ENCODE data around the gene C1orf167.
"Not testable (repeated sequence)": the region's sequence is repeated elsewhere in the genome, so short reads cannot be mapped to it uniquely, and the experiment has no call there.

Gene C1orf167

DNA sequence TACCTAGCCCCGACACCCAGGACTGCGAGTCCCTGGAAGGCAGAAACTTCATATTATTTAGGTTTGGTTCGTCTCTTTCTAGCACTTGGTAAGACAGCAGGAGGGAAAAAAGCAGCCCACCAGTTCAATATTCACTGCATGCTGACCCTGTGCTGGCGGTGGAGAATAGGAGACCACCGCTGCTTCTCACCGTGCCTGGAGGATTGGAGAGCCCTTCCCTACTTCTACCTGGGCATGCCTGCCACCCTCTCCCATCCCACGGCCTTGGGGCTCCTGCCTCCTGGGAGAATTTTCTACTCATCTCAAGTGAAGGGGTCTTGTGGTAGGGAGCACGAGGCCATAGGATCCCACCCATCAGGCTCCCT lies 38.4 kb downstream of the C1orf167 start:
- no peak for DNase-seq (ENCODE audit: low read depth, low spot score)

DNA sequence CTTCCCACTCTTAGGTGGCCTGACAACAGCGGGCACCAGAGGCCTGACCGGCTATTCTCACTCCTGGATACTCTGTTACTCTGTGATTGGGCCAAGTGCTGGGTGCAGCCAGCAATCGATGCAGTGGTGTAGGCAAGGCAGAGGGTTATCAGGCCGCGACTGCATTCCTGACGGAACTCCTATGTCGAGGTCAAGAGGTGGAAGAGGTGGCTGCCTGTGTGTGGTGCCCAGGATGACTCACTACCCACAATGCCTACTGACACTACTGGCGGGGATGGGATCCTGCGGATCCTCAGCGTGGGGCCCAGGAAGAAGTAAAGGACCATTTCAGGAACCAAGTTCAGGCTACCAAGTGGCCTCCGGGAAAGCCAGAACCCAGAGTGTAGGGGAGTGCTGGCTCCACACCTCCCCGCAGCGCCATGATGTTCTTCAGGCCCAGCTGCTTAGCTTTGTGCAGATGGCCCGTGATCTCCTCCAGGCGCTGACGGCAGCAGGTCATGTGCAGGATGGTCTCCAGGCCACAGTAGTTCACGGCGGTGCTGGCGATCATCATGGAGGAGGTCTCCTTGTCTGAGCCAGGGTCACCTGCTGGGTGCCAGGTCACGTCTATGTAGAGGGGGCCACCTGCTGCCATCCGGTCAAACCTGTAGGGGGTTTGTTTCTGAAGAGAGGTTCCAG lies 38.9 kb downstream of the C1orf167 start:
- DNase-seq (ENCODE audit: low read depth, low spot score) = no peak

DNA sequence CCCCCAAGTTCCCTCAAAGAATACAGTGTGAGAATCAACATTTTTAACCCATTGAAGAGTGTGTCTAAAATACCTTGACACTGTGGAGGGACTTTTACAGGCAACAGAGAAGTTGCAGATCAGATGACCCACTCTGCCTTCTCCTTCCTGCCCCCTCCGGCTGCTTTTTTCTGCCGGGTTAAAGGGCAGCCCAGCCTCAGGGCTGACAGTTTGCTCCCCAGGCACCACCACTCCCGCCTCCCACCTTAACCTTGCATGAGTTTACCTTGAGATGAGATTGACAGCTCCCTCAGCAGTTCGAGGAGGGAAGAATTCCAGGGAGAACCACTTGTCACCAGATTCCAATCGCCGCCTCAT lies 40.6 kb downstream of the C1orf167 start:
- DNase-seq (ENCODE audit: low read depth, low spot score) = no peak

DNA sequence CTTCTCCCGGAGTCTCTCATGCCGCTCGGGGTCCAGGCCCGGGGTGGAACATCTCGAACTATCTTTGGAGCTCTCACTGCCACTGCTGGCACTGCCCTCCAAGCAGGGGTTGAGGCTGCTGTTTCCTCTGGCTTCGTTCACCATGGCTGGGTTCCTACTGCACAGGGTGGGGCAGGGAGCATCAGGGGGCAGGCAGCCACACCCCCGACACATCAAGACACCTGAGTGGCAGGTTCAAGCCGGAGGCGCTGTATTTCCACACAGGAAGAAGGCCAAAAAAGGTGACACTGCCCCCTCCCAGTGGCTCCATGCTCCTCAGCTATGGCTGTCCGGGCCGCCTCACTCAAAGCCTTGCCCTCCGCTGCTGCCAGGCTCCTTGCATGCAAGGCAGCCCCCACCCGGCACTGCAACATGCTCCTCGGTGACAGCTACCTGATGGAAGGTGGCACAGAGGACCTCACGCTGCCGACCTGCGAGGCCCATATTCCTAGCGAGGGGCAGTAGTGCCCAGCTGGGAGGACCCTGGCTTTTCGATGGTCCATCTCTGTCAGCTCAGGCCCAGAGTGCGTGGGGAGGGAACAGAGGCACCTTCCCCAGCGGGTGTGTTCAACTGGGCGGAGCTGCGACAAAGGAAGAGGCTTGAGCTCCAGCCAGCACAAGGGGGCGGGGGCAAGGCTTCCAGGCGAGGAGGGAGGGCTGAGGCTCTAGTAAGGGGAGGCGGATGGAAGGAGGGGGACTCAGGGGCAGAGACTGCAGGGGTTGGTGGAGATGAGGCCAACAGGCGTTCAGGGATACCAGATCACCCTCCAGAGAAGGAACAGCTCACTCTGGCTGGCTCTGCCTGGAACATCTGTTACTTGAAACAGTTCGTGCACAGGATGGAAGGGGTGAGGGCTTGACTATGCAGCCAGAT lies 41.2 kb downstream of the C1orf167 start:
- no peak for DNase-seq (ENCODE audit: low read depth, low spot score)

DNA sequence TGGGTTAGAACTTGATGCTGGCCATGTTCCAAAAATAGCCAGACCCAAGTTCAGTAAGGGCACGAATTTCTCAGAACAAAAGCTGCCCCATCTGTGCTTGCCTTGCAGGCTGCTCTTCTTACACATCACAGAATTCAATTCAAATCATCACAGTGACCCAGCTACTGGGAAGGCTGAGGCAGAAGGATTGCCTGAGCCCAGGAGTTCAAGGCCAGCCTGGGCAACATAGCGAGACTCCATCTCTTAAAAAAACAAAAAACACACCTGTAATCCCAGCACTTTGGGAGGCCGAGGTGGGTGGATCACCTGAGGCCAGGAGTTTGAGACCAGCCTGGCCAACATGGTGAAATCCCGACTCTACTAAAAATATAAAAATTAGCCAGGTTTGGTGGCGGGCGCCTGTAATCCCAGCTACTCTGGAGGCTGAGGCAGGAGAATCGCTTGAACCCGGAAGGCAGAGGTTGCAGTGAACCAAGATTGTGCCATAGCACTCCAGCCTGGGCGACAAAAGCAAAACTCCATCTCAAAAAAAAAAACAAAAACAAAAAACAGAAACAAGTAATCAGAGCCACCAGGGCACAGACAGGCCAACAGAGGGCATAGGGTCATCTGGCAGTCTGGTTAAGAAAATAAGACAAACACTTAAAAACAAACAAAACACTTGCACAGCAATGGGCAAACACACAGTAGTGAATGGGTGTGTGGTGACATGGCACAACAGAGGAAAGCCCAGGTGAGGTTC lies 42.1 kb downstream of the C1orf167 start:
- DNase-seq (ENCODE audit: low read depth, low spot score) = not testable (repeated sequence)

DNA sequence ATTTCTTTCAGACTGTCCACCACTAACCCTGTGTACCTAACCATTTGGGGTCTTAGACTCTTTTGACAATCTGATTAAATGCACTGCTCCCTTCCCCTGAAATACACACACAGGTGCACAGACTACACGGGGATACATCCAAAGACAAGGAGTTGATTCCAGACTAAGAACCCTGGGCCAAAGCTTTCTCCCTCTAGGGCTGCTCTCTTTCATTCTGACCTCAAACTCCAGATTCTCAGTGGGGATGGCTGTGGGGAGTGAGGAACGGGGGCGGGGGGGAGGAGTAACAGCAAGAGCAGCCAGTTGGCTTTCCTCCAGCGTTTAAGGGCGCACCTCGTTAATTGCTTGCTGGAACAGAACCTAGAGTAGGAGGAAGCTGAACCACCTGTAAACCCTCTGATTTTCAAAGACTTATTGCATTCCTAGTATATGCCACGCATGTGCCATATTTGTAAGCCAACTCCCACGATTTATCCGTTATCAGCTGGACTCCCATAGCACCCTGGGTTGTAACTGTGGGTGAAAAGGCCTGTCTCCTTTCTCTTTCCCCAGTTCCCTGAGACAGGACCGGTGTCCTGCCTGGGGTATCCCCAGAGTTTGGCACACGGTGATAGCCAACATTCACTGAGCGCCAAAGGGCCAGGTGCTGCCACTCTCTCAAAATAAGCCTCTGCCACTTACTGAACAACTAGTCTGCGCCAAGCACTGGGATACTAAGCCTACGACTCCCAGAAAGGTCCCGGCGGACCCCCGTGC lies 42.9 kb downstream of the C1orf167 start:
- no peak for DNase-seq (ENCODE audit: low read depth, low spot score)

DNA sequence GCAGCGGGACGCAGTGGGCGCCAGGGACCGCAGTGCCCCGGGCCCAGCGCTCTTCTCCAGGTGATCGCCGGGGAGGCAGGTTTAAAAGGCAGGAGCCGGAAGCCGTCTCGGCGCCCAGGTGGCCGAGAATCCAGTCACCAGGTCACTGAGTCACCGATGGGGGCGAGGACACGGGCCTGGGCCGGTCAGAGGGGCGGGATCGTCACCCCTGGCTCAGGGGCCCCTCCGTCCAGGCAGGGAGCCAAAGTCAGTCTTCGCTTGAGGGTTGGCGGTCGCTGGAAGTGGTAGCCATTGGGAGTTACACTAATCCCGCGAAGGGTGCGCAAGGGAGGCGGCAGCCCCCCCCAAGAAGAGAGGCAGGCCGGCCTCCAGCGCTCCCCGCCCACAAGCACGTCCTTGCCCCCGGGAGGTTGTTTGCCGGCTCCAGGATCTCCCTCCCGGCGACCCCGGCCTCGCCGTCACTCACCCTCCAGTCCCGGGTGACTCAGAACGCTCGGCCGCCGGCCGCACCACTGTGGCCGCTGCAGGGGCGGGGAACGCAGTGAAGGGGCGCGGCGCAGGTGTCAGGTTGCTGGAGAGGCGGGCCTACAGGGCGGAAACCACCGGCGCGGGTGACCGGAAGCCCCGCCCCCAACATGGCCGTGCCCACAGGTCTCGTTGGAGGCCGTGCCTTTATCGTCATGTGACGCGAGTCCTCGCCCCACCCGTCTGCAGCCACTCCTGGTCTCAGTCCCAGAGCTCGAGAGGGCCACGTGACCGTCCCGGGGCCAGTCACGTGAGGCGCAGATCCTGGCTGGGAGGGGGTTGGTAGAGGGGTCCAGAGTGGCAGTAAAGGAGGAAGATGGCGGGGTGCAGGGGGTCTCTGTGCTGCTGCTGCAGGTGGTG lies 43.7 kb downstream of the C1orf167 start, which contains the start of the genes CLCN6 and MTHFR:
Gene CLCN6 (plus strand): TSS at position 770 of the 885 bp plus-strand sequence. CDS start 72 bp downstream, at position 842.
Gene MTHFR (minus strand): TSS at position 543 of the 885 bp plus-strand sequence. CDS start 2,848 bp downstream, outside the sequence.
- peak; percentile 95 for DNase-seq (ENCODE audit: low read depth, low spot score)

DNA sequence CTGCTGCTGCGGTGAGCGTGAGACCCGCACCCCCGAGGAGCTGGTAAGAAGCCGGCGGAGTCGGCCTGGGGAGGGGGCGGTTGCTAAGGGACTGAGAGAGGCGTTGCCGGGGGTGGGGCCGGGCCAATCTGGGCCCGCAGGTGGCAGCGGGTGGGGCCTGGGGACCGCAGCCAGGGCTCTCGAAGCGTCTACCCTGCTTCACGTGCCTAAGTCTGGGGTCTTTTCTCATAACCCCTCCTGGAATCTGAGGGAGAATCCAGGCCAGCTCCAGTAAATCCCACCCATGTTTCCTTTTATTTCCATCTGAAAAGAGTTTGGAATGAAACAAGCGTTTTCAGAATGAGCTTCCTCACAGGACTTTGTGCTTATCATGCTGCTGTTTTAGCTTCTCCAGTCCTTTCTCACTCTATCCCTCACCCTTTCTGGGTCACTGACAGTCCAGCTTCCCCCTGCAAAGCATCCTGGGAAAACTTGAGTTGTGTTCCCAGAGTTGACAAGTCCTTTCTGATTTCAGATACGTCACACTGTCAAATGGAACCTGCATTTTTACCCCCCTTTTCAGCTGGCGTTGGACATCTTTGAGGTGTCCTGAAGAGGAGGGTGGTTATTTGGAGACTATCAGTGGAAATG lies 44.4 kb downstream of the C1orf167 start:
- no peak for DNase-seq (ENCODE audit: low read depth, low spot score)

DNA sequence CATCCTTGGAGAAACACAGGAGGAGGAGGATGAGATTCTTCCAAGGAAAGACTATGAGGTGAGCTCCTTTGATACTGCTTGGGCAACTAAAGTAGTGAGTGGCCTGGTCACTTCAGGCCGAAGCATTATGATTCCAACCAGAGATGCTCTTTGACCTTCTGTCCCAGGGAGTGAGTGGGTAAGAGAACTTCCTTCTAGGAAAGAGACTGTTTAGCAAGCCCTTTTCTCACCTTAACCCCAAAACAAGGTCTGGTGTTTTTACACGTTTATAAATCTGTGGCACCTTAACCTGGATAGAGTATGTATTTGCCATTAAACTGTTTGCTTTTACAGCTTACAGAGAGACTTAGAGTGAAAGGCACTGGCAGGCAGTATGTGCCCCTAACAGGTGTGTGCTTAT lies 45.1 kb downstream of the C1orf167 start:
- DNase-seq (ENCODE audit: low read depth, low spot score) = no peak

DNA sequence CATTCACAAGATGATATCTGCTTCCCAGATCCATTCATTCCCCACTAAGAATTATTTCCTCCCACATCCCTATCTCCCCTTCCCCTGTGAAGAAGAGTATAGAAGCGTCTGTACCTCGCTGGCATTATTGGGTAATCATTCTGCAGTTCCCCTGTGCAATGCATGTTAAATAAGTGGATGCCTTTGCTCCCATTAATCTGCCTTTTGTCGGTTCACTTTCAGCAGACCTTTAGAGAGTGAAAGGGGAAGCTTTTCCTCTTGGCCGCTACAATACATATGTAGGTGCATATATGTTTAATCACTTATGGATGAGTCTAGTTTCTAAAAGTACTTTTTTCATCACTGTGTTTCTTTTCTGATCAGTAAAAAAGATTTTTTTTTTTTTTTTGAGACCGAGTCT lies 51.0 kb downstream of the C1orf167 start:
- DNase-seq (ENCODE audit: low read depth, low spot score) = no peak

DNA sequence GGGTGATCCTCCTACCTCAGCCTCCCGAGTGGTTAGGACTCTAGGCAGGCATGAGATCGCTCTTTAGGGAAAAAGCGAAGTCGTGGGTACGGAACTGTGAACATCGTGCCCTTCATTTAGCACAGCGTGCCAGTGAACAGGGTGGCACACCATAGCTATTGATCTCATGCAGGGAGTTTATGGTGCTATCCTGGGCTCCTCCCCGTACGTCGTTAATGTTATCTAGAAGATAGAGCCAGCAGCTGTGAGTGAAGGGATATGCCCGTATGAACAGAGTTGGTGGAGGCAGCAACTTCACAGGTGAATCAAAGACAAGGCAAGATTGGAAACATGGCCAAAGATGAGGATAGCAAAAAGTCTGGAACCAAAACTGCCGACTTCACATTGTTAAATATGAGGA lies 55.2 kb downstream of the C1orf167 start:
- DNase-seq (ENCODE audit: low read depth, low spot score) = no peak

DNA sequence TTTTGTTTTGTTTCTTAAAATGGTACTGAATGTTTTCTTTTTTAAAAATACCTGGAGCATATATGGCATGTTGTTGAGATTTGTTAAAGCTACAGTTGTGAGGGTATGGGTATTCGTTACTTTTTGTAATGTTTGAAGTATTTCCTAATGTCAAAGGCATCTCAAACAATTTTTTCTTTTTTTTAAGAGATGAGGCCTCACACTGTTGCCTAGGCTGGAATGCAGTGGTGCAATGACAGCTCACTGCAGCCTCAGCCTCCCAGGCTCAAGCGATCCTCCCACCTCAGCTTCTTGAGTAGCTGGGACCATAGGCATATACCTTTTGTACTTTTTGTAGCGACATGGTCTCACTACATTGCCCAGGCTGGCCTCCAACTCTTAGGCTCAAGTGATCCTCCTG lies 60.1 kb downstream of the C1orf167 start:
- DNase-seq (ENCODE audit: low read depth, low spot score) = no peak

DNA sequence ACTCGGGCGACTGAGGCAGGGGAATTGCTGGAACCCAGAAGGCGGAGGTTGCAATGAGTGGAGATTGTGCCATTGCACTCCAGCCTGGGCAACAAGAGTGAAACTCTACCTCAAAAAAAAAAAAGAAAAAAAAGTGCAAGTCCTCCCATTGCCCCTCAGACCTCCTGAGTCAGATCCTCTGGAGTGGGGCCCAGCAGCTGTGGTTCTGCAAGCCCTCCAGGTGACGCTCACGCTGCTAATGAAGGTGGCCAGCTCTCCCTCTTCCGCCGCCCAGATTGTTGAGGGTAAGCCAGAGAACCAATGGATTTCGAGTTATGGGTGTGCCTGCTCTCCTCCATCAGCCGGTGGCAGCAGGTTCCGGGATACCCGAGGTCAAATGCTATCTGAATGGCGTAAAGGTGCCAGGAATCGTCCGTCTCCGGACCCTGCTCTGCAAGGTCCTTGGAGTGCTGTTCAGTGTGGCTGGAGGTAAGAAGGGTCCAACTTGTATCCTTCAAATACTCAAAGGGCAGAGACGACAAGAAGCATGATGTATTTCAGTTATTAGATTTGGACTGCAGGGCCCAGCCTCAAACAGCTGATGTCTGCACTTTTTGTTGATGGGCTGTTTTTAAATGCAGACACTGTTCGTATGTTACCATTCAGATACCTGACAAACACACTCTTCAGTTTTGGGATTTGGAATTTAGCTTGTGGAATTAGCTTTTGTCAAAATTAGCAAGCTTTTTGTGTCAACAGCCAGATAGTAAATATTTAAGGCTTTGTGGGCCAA lies 61.6 kb downstream of the C1orf167 start:
- no peak for DNase-seq (ENCODE audit: low read depth, low spot score)

DNA sequence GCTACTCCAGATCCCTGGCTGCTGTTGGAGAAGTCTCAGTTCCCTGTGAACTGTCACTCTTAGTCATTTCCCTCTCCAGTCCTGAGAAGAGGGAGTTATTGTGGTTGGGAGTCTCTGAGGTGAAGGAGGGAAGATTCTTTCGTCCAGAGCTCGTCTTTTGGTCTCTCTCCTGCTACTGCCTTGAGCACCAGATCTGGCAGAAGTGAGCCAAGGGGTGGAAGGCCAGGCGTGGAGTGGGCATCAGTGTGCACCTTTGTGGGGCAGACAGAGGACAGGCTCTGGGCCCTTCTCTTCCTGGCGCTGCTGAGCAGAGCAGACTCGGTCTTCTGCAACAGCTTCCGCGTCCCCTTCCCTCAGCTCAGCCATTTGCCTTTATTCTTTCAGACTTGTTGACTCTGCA lies 63.1 kb downstream of the C1orf167 start:
- DNase-seq (ENCODE audit: low read depth, low spot score) = no peak

DNA sequence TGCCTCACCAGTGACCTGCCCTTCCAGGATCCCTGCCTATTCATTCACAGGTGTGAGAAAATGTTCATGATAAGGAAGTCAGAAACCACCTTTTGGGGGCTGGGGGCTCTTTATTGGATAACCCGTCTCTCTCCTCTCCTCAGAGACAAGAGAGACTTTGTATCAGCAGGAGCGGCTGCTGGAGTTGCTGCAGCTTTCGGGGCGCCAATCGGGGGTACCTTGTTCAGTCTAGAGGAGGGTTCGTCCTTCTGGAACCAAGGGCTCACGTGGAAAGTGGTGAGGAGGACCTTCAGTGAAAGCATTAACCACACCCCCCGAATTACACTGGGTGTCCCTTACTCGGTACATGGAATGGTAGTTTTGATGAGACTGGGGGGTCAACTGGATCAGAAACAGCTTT lies 65.0 kb downstream of the C1orf167 start:
- no peak for DNase-seq (ENCODE audit: low read depth, low spot score)

DNA sequence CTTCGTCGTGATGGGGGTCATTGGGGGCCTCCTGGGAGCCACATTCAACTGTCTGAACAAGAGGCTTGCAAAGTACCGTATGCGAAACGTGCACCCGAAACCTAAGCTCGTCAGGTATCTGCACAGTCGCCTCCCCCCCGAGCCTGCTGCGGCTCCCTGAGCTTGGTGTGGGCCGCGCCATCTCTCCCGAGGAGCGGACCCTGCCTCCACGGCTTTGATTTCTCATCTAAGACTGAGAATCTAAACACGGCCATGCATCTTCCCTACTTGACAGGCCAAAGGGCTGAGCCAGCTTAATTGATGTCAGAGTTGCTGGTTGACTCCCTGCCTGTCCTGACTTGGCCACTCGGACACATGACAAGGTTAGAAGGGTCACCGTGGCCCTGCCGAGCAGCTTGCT lies 66.5 kb downstream of the C1orf167 start:
- no peak for DNase-seq (ENCODE audit: low read depth, low spot score)

DNA sequence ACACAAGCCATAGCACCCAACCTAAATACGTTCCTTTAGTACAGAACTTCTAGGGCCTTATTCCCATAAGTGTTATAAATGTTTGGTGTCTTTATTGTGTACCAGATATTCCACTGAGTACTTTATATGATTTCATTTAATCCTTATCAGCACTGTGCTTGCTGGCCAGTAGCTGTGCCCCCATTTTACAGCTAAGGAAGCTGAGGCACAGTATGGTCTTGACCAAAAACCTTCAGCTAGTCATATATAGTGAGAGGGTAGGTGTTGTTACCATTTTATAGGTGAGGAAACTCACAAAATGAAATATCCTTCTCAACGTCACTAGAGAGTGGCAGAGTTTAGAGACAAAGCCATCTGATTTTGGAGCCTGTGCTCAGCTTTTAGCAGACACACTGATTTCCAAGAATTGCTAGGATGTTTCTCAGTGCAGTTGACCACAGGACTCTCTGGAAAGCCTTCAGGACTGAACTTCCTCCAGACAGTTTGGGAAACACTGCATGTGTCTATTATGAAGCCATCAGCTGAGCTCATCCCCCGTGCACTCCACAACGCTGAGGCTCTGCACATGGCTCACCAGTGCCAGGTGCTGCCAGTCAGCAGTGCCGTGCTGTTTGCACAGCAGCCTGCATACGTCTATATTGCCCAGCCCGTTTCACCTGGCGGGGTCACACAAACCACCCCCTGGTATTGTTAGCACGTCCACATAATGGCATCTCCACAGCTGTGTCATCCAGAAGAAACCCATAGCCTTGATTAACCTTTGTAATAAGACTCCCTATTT lies 70.1 kb downstream of the C1orf167 start:
- DNase-seq (ENCODE audit: low read depth, low spot score) = no peak

DNA sequence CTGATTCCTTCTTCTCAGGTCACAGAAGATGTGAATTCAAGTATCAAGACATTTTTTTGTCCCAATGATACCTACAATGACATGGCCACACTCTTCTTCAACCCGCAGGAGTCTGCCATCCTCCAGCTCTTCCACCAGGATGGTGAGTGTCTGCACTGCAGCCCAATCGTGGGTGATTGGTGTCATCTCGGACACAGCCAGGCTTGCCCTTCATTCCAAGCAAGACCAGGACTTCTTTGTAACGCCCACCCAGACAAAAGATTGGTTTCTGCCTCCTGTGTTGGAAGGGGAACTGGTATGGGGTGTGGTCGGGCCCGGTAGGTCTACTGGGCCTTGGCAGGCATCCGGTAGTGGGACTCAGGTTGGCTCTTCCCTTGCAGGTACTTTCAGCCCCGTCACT lies 71.5 kb downstream of the C1orf167 start:
- DNase-seq (ENCODE audit: low read depth, low spot score) = no peak
